K562 (cell line): ENCODE measurements around the gene LNX2. TPM values are rescaled to one million over a fixed set of nuclear protein-coding genes. Genes with fewer than 3 reads are reported as not detected.

Experiments
- ATAC-seq: fragments of 200-7000 bp; cut with Tn5 transposase; 3 replicates; pipeline ENCODE4 v1.9.1; 2020; ENCODE audit warnings: moderate library complexity
- BruUV-seq: library from RNA; stranded (reverse); fragments of 400-500 nt; replicated peaks from 2 replicates; lab custom pipeline; 2021; lab: Mats Ljungman, UMichigan
- CTCF ChIA-PET: fragments of 300-600 bp; formaldehyde crosslinking; extraction: SDS; loops from one replicate; lab custom pipeline; 2021; ENCODE audit warnings: low intra/inter-chr PET ratio; lab: Yijun Ruan, JAX
- POLR2A ChIA-PET: fragments of 300-600, 350-650 bp; sonication (Branson Sonifier 250); formaldehyde crosslinking; extraction: SDS; loops from one replicate; lab custom pipeline; 2021; ENCODE audit warnings: antibody characterized with exemption, inconsistent platforms; lab: Yijun Ruan, JAX
- DNase-seq, 4 experiments: peaks; one replicate each; pipeline versions ENCODE4 v3.0.0 to v3.0.0-alpha.2; 2011 to 2018; ENCODE audit warnings: low spot score in 3 of 4, mixed read lengths in 3 of 4; ENCODE audit errors: extremely low read depth in 1 of 4
- FAIRE-seq: peaks from 2 replicates; lab custom pipeline; 2011; peaks lifted over from hg19 to GRCh38; lab: Jason Lieb, UNC
- H2AFZ ChIP-seq: 2 replicates; pipeline ENCODE4 v1.6.0; 2011; ENCODE audit warnings: low read depth, low read length, control low read depth, inconsistent platforms
- H3K27ac ChIP-seq: fragments of 200-600 bp; 3 replicates; pipeline ENCODE4 v1.8.0; 2011; ENCODE audit warnings: low read depth, mild to moderate bottlenecking, control low read depth, inconsistent platforms, low read length, moderate library complexity, mixed read lengths; ENCODE audit errors: extremely low read depth
- H3K27me3 ChIP-seq, 2 experiments: fragments of 300-600 bp in 1 of 2; 2 replicates in 1 of 2; 3 replicates in 1 of 2; pipeline versions ENCODE4 v1.6.0 to v1.8.0; 2011; ENCODE audit warnings: inconsistent platforms in 2 of 2, low read length in 2 of 2, mild to moderate bottlenecking in 1 of 2, mixed read lengths in 1 of 2, moderate library complexity in 1 of 2; ENCODE audit not compliant: control insufficient read depth in 2 of 2, insufficient read depth in 2 of 2
- H3K36me3 ChIP-seq: fragments of 300-600 bp; 3 replicates; pipeline ENCODE4 v1.8.0; 2011; ENCODE audit warnings: mild to moderate bottlenecking, low read length, inconsistent platforms; ENCODE audit not compliant: control insufficient read depth, insufficient read depth
- H3K4me1 ChIP-seq, 2 experiments: fragments of 200-600 bp in 1 of 2; replicated peaks in 1 of 2; 2 replicates in 1 of 2; 3 replicates in 1 of 2; pipeline versions ENCODE4 v1.5.1 to v1.8.0; 2011; ENCODE audit warnings: inconsistent platforms in 2 of 2, low read length in 2 of 2, mild to moderate bottlenecking in 1 of 2, mixed read lengths in 1 of 2, moderate library complexity in 1 of 2; ENCODE audit not compliant: control insufficient read depth in 2 of 2, insufficient read depth in 2 of 2
- H3K4me2 ChIP-seq: 2 replicates; pipeline ENCODE4 v1.6.1; 2011; ENCODE audit warnings: low read length, control low read depth, inconsistent platforms, mixed read lengths; ENCODE audit not compliant: insufficient read depth
- H3K4me3 ChIP-seq: fragments of 200-600 bp; sonication (generic), shearing (Covaris generic); 2 replicates; pipeline ENCODE4 v1.5.1; 2016; ENCODE audit warnings: control low read depth, inconsistent platforms
- H3K79me2 ChIP-seq: fragments of 200-600 bp; 3 replicates; pipeline ENCODE4 v1.8.0; 2011; ENCODE audit warnings: low read length, inconsistent platforms; ENCODE audit not compliant: control insufficient read depth, insufficient read depth
- H3K9ac ChIP-seq, 2 experiments: 2 replicates each; pipeline versions ENCODE4 v1.6.0 to v1.6.1; 2011; ENCODE audit warnings: low read depth in 2 of 2, low read length in 2 of 2, control low read depth in 1 of 2, inconsistent platforms in 1 of 2, mild to moderate bottlenecking in 1 of 2, mixed read lengths in 1 of 2; ENCODE audit not compliant: insufficient read depth in 1 of 2
- H3K9me1 ChIP-seq: one replicate; pipeline ENCODE4 v1.6.0; 2011; ENCODE audit warnings: inconsistent platforms, mild to moderate bottlenecking, low read length, moderate library complexity; ENCODE audit not compliant: control insufficient read depth, insufficient read depth
- H3K9me3 ChIP-seq: replicated peaks from 2 replicates; pipeline ENCODE4 v1.5.1; 2011; ENCODE audit warnings: low read depth, low read length, inconsistent platforms; ENCODE audit not compliant: control insufficient read depth, insufficient read depth
- H4K20me1 ChIP-seq: replicated peaks from 2 replicates; pipeline ENCODE4 v1.6.1; 2011; ENCODE audit warnings: low read length, inconsistent platforms, mixed read lengths; ENCODE audit not compliant: control insufficient read depth, insufficient read depth
- CEBPG ChIP-seq, 3 experiments: fragments of 200-800 bp in 1 of 3; sonication (Bioruptor generic) in 1 of 3; sonication (generic) in 1 of 3; formaldehyde crosslinking in 1 of 3; IDR thresholded peaks in 2 of 3; conservative IDR thresholded peaks in 1 of 3; 2 replicates each; pipeline versions ENCODE4 v1.6.1 to v1.8.0; 2016 to 2022; ENCODE audit warnings: missing compliant biosample characterization in 2 of 3, missing genetic modification characterization in 2 of 3, mild to moderate bottlenecking in 1 of 3, missing genetic modification reagents in 1 of 3
- CHCHD3 ChIP-seq: fragments of 250-450 bp; sonication (Bioruptor Pico); IDR thresholded peaks from 2 replicates; pipeline ENCODE4 v2.1.2; 2022; ENCODE audit warnings: mild to moderate bottlenecking
- ELF2 ChIP-seq: fragments of 250-450 bp; sonication (Bioruptor Pico); IDR thresholded peaks from 2 replicates; pipeline ENCODE4 v1.5.0; 2021; ENCODE audit warnings: mild to moderate bottlenecking
- ESRRB ChIP-seq: fragments of 250-450 bp; sonication (Bioruptor Pico); IDR thresholded peaks from 2 replicates; pipeline ENCODE4 v1.5.0; 2020; ENCODE audit warnings: mild to moderate bottlenecking, moderate library complexity, borderline replicate concordance
- ETV5 ChIP-seq: sonication (generic); formaldehyde crosslinking; IDR thresholded peaks from 2 replicates; pipeline ENCODE4 v1.4.0; 2020; ENCODE audit warnings: low read depth, mild to moderate bottlenecking, missing genetic modification reagents
- FOXJ2 ChIP-seq: fragments of 200-800 bp; sonication (Bioruptor generic); IDR thresholded peaks from 2 replicates; pipeline ENCODE4 v1.6.1; 2016; ENCODE audit warnings: missing genetic modification characterization, missing compliant biosample characterization
- MIER1 ChIP-seq: fragments of 450-650 bp; IDR thresholded peaks from 2 replicates; pipeline ENCODE4 v1.6.1; 2016; ENCODE audit warnings: antibody characterized with exemption, mild to moderate bottlenecking, low read depth
- NR1H2 ChIP-seq: sonication (generic); formaldehyde crosslinking; IDR thresholded peaks from 2 replicates; pipeline ENCODE4 v1.4.0; 2020; ENCODE audit warnings: mild to moderate bottlenecking, missing genetic modification reagents
- POLR2AphosphoS2 ChIP-seq: IDR thresholded peaks from 2 replicates; pipeline ENCODE4 v1.6.1; 2012; ENCODE audit warnings: low read length, improper control_type of control experiment
- RBM14 ChIP-seq: fragments of 200-400 bp; formaldehyde crosslinking; IDR thresholded peaks from 2 replicates; pipeline ENCODE4 v1.6.1; 2018; ENCODE audit warnings: low read depth, mild to moderate bottlenecking, low read length, moderate library complexity, borderline replicate concordance; ENCODE audit not compliant: insufficient read depth
- SMARCB1 ChIP-seq: IDR thresholded peaks from 2 replicates; pipeline ENCODE4 v1.6.1; 2011; ENCODE audit warnings: improper control_type of control experiment, low read depth; ENCODE audit not compliant: insufficient read length
- WGBS: fragments of 100-300 bp; shearing (Covaris generic); methylation state at CpG from one replicate; pipeline ENCODE4 v1.1.6; 2016; ENCODE audit warnings: low coverage, mixed read lengths; ENCODE audit not compliant: insufficient coverage; ENCODE audit errors: missing lambda C conversion rate; 5-methylcytosine and 5-hydroxymethylcytosine counted together
- in situ Hi-C: fragments of 300-500 bp; cut with MboI; formaldehyde crosslinking; loops from 4 replicates; pipeline ENCODE4 v1.15.0; 2018; ENCODE audit warnings: inconsistent platforms, mixed read lengths
- intact Hi-C: fragments of 100-400 bp; cut with micrococcal nuclease; formaldehyde crosslinking; loops from 2 replicates; pipeline ENCODE4 v1.14.2; 2022
- polyA plus RNA-seq, 8 experiments: library from polyadenylated mRNA; depleted of rRNA in 4 of 8; stranded (reverse) in 5 of 8; unstranded in 3 of 8; fragments of >200 nt; fragmentation: Nextera tagmentation in 2 of 8; fragmentation: Illumina TruSeq in 1 of 8; extraction: Ambion mirVana in 2 of 8; extraction: Trizol in 1 of 8; gene quantifications; 2 replicates each; pipeline versions ENCODE4 v1.2.1 to v1.2.3, GENCODE V29; 2011 to 2014; ENCODE audit warnings: inconsistent platforms in 1 of 8, missing spikeins in 1 of 8
- total RNA-seq, 7 experiments: library from RNA; depleted of rRNA in 6 of 7; stranded (reverse); fragments of >200 nt in 6 of 7; fragmentation: Illumina TruSeq in 2 of 7; extraction: Trizol in 2 of 7; gene quantifications; 2 replicates each; pipeline versions ENCODE4 v1.2.1 to v1.2.3, GENCODE V29; 2011 to 2021; ENCODE audit warnings: low replicate concordance in 1 of 7
- TF ChIP-seq, protein P1 (sequence below): fragments of 200-400 bp; formaldehyde crosslinking; IDR thresholded peaks from 2 replicates; pipeline ENCODE4 v1.6.1; 2017; ENCODE audit warnings: mild to moderate bottlenecking, low read depth, low read length, moderate library complexity
- TF ChIP-seq, protein P2 (sequence below): fragments of 450-650 bp; formaldehyde crosslinking; IDR thresholded peaks from 2 replicates; pipeline ENCODE4 v1.4.0; 2020; ENCODE audit warnings: mild to moderate bottlenecking, moderate library complexity

The LNX2 gene
- total and polyA plus RNA-seq, 9 of the 15 experiments (the other 6 are each of a cell fraction or from before 2014, with no cell fraction given): 1.5 to 5.5 (median 4.0) TPM

DNA sequence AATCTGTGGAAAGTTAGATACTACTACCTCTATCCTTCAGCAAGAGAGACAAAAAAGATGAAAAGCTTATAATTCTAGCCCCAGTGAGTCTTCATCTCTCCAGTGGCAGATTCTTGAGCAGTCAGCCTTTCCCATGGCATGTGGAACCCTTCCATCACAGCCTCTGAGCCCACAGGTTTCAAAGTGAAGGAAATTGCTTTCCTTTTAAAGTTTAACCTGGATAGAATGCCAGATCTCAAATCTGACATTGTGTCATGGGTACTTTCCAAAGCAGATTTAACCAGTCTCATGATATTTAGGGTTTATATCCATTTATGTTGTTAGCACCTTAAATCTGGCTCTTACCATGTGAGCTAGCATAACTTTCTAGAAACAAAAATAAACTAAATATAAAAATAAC, 40.7 kb upstream of the LNX2 start:
- H3K79me2 ChIP-seq: no peaks in the 10 kb centered on the region
- no peaks in the 10 kb centered on the region; a peak in 1 of 5 replicates for H3K4me1 ChIP-seq
- no peak for ATAC-seq
- no peak for FAIRE-seq
- no peak overlapping the region for H2AFZ ChIP-seq
- no peaks in the 10 kb centered on the region; the same call in 1 of the 2 replicates for H4K20me1 ChIP-seq
- H3K9me3 ChIP-seq: no peaks in the 10 kb centered on the region
- no peak overlapping the region for H3K9ac ChIP-seq
- no peaks in the 10 kb centered on the region for H3K9me1 ChIP-seq
- H3K27me3 ChIP-seq: no peaks in the 10 kb centered on the region
- no peak overlapping the region for H3K4me3 ChIP-seq
- ChIA-PET CTCF (no interaction called here), POLR2A (interaction anchor here (1.4 kb wide), 1 partner anchor 12 kb away, joined by 3 read pairs; no protein-coding TSS in a partner anchor)
- no peak for DNase-seq
- no TSS peak for BruUV-seq
- in situ Hi-C loops: no loop called here
- TF ChIP-seq FOXJ2 (tag) (no peak), ETV5 (CRISPR knock-in tag) (no peak), POLR2AphosphoS2 (no peak), NR1H2 (CRISPR knock-in tag) (no peak), MIER1 (no peak), SMARCB1 (no peak), CHCHD3 (CRISPR knock-in tag) (no peak)
- H3K27ac ChIP-seq: no peak overlapping the region
- H3K36me3 ChIP-seq: peaks cover 3% of the 10 kb centered on the region; the same call in 1 of the 3 replicates
- intact Hi-C loops: no loop called here
- H3K4me2 ChIP-seq: no peak overlapping the region

DNA sequence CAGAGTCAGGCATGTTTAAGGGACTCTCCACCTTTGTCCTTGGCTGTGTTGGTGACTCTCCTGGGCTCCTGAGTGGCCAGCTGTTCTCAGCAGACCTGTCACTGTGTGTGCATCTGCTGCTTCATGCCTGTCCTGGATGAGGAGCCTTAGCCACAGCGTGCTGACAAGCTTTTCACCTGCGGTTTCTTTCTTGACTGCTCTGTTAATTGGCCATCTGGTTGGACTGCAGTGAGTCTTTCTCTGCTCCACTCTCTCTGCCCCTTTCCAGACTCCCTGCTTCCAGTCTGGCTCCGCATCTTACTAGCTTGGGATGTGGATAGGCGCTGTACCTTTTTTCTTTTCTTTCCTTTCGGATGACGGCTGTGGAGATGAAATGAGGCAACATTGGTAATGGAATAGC, 40.2 kb upstream of the LNX2 start:
- no peaks in the 10 kb centered on the region; a peak in 1 of 5 replicates for H3K4me1 ChIP-seq
- in situ Hi-C loops (no loop called here), intact Hi-C loops (no loop called here)
- CTCF ChIA-PET: no interaction called here
- H2AFZ ChIP-seq: no peak overlapping the region
- no peaks in the 10 kb centered on the region for H3K9me1 ChIP-seq
- H4K20me1 ChIP-seq: no peaks in the 10 kb centered on the region; the same call in 1 of the 2 replicates
- H3K27ac ChIP-seq: no peak overlapping the region
- no peaks in the 10 kb centered on the region for H3K36me3 ChIP-seq
- POLR2A ChIA-PET: no interaction called here
- FAIRE-seq: no peak
- no peaks in the 10 kb centered on the region for H3K79me2 ChIP-seq
- 92% methylated on average over 4 of the region's 6 CpGs for WGBS
- H3K9ac ChIP-seq: no peak overlapping the region
- no peak for ATAC-seq
- H3K27me3 ChIP-seq: no peaks in the 10 kb centered on the region
- no peak overlapping the region for H3K4me2 ChIP-seq
- no peaks in the 10 kb centered on the region for H3K9me3 ChIP-seq
- BruUV-seq: no TSS peak
- no peak for DNase-seq
- no peak overlapping the region for H3K4me3 ChIP-seq
- no peak for TF ChIP-seq ELF2 (CRISPR knock-in tag)
- no peak for TF ChIP-seq RBM14
- no peak for TF ChIP-seq CEBPG (CRISPR knock-in tag; IDR thresholded peaks at IDR 0.05)
- no peak for TF ChIP-seq CEBPG (tag; conservative IDR thresholded peaks at IDR 0.05 in 1 of 2, IDR thresholded peaks at IDR 0.05 in 1 of 2)
- TF ChIP-seq, protein P1, sequence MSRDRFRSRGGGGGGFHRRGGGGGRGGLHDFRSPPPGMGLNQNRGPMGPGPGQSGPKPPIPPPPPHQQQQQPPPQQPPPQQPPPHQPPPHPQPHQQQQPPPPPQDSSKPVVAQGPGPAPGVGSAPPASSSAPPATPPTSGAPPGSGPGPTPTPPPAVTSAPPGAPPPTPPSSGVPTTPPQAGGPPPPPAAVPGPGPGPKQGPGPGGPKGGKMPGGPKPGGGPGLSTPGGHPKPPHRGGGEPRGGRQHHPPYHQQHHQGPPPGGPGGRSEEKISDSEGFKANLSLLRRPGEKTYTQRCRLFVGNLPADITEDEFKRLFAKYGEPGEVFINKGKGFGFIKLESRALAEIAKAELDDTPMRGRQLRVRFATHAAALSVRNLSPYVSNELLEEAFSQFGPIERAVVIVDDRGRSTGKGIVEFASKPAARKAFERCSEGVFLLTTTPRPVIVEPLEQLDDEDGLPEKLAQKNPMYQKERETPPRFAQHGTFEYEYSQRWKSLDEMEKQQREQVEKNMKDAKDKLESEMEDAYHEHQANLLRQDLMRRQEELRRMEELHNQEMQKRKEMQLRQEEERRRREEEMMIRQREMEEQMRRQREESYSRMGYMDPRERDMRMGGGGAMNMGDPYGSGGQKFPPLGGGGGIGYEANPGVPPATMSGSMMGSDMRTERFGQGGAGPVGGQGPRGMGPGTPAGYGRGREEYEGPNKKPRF: no peak
- TF ChIP-seq, protein P2, sequence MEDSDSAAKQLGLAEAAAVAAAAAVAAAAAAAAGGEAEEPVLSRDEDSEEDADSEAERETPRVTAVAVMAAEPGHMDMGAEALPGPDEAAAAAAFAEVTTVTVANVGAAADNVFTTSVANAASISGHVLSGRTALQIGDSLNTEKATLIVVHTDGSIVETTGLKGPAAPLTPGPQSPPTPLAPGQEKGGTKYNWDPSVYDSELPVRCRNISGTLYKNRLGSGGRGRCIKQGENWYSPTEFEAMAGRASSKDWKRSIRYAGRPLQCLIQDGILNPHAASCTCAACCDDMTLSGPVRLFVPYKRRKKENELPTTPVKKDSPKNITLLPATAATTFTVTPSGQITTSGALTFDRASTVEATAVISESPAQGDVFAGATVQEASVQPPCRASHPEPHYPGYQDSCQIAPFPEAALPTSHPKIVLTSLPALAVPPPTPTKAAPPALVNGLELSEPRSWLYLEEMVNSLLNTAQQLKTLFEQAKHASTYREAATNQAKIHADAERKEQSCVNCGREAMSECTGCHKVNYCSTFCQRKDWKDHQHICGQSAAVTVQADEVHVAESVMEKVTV: no peak
- no peak for TF ChIP-seq ESRRB (CRISPR knock-in tag)
